GM19455 (cell line): ENCODE results near the gene EIPR1.
"Not testable (repeated sequence)": the region's sequence is repeated elsewhere in the genome, so short reads cannot be mapped to it uniquely, and the experiment has no call there.

Experiments used
- ATAC-seq: cut with Tn5 transposase; IDR thresholded peaks from one replicate; pipeline ENCODE4 v1.9.1; 2021; ENCODE audit not compliant: unreplicated experiment

The EIPR1 gene

DNA sequence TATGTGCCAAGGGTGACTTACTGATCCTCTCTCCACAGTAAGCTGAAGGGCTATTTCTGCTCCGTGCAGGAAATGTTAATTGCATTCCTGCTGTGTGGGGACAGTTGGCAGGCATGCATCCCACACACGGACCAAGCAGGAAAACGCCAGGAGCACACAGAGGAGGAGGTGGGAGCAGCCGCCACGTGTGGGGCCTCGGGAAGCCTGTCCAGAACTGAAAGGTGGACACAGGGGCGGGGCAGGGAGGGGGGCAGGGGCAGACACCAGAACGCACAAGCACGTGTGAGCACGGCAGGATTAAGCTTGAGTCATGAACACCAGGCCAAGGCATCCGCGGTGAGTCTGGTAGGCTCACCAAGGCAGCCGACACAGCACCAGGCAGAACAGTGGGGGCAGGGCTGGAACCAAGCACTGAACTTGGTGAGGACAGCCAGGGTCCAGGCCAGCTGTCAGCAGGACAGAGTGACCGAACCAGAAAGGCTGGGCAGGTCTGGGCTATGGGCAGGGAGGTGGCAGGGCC is 177.1 kb downstream of the EIPR1 start:
- no peak for ATAC-seq

DNA sequence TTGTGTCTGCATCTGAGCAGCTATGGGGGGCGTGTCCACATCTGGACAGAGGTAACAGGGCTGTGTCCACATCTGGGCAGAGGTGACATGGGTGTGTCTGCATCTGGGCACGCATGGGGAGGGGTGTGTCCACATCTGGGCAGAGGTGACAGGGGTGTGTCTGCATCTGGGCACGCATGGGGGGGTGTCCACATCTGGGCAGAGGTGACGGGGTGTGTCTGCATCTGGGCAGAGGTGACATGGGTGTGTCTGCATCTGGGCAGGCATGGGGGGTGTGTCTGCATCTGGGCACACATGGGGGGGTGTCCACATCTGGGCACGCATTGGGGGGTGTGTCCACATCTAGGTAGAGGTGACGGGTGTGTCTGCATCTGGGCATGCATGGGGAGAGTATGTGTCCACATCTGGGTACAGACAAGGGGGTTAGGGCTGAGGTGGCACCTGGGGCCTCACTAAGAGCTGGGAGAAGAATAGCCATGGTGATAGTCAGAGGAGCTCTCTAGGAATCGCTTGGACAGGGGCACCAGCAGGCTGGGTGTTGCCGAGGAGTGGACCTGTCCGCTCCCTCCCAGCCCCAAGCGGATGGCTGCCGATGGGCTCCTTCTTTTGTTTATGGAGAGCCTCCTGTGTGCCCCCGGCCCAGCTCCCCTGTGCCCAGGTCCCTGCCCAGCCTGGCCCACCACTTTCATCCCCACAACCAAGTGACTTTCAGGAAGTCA is 177.8 kb downstream of the EIPR1 start:
- ATAC-seq: no peak

DNA sequence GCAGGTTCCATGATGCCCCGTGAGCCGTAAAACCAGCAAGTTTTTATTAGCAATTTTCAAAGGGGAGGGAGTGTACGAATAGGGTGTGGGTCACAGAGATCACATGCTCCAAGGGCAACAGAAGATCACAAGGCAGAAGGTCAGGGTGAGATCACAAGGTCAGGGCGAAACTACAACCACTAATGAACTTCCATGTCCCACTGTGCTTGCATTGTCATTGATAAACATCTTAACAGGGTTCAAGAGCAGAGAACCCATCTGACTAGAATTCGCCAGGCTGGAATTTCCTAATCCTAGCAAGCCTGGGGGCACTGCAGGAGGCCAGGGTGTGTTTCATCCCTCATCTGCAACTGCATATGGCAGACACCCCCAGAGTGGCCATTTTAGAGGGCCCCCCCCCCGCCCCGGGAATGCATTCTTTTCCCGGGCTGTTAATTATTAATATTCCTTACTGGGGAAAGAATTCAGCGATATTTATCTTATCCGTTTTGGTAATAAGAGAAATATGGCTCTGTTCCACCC is 178.9 kb downstream of the EIPR1 start:
- ATAC-seq: not testable (repeated sequence)

DNA sequence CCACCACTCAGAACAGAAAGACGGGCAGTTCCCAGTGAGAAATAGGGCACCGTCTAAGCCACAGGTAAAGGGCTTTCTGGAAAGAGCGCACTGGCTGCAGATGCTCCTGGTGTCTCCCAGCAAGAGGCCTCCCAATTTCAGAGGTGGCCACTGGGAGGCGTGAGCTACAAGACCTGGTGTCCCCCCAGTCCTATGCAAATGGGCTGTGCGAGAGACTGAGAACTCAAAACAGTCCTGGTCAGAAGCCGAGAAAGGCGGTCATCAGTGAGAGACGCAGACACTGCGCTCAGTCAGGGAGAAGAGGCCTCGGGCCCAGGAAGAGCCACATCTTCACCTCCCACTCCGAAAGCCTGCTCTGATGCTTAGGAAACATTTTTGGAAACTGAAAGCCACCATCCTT is 179.5 kb downstream of the EIPR1 start:
- peak; percentile 91 for ATAC-seq

DNA sequence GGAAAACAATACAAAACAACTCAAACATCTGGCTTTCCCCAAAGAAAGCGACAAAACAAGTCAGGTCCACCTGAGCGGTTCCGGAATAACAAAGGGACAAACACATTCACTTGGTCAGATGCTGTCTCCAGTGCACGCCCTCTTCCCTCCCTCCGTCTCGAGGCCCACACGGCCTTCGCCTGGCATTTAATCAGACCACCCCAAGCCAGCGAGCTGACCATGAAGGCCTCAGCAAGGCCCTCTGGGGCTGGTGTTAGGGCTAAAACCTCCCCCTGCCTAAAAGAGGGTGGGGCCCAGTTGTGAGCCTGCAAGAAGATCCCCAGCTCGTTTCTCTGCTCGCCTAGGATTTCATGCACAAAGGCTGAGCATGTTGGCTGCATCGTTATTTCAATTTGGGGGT is 180.3 kb downstream of the EIPR1 start:
- ATAC-seq: no peak

DNA sequence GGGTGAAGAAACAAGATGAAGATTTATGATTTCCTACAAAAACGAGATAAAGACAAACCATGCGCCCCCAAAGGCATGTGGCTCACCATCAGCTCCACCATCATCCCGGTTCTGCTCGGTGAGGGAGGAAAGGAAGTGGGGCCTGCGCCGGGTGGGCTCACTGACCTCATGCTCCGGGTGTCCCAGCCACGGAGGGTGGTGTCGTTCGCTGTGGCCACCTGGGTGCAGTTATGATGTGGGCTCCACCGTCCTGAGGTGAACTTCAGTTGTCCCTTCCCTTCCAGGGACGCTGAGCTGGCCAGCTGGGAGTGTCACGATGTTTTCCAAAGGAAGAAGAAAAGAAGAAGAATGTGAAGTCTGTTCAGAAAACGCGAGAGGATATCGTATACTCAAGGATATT is 180.9 kb downstream of the EIPR1 start:
- ATAC-seq: no peak

DNA sequence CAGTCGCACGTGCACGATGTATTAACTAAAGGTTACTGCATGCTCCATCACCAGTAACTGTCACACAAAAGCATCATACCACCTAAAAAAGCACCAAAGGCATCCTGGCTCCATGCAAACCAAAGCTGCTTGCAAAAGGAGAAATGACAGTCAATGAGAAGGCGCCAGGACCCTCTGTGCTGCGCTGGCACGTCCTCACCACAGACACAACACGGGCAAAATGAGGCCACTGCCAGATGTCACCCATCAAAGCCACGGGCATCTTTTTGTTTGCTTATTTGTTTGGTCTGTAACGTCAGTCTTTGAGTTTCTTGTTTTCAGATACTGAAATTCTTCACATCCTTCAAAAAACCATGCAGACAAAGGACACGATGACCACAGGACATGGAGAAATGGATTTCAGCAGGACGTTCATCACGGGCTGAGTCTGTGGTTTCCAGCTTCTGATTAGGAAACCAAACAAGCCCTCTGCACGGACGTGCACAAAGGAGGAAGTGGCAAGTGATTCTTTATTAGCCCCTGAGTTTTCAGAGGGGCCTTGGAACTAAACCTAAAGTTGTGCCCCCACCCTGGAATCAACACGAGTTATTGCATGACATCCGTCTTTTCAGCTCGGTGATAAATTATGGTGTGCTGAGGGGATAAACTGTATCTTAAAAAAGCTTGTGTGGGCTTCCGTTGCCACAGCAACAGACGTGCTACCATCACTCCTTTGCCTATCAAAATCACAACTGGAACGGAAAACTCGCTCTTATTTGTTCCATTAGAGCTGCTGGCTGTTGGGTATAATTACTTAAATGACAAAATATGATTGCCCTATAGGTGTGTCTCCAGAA is 181.8 kb downstream of the EIPR1 start:
- ATAC-seq: no peak

DNA sequence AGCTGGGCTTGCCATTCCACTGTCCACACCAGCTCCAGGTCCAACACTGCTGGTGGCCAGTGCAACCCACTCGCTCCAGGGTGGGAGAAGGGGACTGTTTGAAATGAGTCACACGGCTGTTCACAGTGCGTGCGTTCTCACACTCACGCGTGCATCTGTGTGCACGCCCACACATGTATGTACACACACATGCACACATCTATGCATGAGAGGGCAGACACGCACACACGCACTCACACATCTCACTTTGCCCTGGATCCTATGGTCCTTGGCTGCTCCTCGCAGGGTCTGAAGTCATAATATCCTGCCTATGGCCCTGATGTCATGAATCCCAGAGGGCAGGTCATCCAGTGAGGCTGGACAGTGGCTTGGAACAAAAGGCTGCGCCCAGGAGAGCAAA is 182.8 kb downstream of the EIPR1 start:
- ATAC-seq: no peak

DNA sequence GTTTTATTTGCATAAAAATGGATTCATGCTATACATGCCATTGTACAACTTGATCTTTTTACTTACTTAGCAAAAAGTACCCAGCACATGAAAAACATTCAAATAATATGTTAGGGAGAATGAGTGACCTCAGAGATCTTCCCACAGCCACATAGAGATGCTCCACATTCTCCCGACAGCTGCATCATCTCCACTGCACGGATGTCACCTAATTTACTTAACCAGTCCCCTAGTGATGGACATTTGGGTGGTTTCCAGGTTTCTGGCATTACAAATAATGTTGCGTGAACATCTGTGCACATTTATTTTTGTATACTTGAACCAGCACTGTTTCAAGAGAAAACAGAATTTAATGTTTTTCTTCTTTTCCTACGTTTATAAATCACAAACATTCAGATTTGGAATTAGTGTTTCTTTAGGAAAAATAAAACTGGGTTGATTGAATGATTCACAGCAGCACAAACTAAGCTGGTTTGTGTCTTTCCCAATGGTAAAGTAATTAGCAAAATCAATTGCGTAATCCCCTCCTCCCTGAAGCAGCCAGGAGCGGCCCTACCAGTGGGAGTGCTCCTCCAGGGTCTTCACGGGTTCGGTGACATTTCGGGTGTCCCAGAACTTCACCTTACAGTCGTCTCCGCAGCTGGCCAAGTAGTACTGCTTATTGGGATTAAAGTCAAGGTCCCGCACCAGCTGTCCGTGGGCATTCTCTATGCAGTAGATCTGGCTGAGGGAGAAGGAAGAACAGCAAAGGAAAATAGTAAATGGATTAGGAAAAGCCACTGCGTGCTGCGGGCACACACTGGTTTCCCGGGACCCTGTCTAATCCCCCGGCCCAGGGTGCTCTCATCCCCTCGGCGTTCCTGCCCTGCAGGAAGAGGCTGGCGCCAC is 183.9 kb downstream of the EIPR1 start:
- no peak for ATAC-seq

DNA sequence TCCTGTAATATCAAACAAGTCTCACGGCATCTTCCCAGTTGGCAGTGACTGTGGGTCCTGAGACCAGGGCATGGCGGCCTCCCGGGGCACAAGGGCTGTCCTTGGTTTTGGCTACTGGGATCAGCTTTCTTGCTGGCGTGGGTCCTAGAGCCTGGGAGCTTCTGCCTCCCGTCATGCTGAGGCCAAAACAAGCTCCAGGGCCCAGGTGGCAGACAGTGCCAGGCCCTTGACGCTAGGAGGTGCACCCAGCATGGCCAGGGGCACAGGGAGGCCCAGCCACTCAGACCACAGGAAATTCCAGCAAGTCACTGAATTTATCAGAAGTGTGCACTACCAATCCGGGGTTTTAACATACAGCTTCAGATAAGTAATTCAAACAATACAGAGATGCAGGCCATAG is 184.7 kb downstream of the EIPR1 start:
- ATAC-seq: no peak

DNA sequence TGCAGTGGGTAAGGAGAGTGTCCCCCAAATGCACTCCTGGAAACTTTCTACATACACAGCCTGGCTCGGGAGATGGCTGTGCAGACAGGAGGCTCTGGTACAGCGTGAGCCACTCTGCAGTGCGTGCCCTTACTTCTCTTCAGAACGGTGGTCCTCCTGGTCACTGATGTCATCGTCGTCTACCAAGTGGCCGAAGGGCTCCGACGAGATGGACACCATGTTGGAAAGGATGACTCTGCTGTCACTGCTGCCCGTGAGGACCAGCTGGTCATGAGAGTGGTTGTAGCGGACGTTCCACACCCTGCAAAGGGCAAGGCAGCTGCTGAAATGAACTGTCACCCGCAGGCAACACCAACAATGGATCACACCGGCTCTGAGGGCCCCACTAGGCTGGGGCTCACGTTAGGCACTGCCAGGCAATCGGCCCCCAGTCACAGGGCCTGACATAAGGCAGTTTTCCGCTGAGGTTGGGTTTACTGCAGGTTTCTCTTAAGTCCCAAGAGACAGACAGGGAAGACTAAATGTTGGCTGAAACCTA is 185.3 kb downstream of the EIPR1 start:
- ATAC-seq: no peak

DNA sequence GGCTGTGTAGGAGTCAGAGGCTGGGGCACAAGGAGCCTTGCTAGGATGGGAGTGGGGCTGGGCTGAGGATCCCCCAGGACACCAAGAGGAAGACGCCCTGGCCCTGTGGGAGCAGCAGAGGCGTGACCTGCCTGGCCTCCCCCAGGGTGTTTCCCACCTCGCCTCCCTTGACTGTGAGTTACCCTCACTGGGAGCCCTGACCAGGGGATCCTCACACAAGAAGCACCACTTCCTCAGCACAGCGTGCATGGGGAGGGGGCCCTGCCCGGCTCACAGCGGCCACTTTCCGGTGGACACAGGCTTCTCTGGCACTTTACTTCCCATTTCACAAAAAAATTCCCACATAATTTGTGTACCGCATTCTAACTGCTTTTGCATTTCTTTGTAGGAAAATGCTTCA is 187.7 kb downstream of the EIPR1 start:
- ATAC-seq: no peak

DNA sequence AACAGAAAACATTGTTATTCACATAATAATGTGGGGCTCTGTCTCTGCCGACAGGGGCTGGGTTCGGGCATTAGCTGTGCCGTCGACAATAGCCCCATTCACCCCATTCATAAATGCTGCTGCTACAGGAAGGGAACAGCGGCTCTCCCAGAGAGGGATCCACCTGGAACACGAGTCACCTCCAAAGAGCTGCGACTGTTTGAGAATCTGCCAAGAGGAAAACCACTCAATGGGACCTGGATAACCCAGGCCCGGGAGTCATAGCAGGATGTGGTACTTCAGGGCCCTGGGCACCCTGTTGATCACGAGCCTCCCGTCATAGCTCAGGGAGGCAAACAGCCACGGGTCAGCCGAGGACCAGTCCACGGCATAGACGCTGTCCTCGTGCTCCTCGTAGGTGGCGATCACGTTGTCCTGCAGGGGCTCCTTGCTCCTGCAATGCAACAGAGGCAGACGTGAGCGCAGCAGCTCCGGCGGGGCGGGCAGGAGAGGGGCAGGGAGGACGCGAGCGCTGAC is 188.5 kb downstream of the EIPR1 start:
- ATAC-seq: no peak

DNA sequence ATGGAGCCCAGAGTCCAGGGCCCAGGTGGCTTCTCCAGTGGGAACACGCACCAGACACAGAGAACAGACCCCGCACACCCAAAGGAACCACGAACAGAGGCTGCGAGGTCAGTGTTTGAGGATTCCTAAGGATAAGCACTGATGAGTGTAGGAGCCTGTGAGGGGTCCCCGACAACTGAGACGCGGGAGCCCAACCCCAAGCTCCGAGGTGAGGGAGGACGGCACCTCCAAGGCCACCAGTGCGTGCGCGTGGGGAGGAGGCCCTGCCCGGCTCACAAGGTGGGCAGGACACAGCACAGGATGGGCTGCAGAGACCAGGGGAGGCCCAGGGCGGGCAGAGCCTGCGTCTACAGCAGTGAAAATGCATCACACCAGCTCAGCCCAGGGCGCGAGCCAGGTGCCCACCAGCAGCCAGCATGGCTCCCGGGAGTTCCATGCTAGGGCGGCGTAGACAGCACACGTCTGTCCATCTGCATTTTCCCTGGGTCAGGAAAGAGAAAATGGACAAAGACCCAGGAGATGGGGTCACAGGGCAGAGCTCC is 189.1 kb downstream of the EIPR1 start:
- ATAC-seq: no peak

DNA sequence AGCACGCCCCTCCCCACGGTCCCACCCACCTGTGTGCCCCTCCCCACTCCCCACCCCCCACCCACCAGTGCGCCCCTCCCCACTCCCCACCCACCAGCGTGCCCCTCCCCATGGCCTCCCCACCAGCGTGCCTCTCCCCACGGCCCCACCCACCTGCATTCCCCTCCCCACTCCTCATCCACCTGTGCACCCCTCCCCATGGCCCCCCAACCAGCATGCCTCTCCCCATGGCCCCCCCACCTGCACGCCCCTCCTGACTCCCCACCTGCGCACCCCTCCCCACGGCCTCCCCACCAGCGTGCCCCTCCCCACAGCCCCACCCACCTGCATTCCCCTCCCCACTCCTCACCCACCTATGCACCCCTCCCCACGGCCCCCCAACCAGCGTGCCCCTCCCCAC is 190.2 kb downstream of the EIPR1 start:
- ATAC-seq: no peak

DNA sequence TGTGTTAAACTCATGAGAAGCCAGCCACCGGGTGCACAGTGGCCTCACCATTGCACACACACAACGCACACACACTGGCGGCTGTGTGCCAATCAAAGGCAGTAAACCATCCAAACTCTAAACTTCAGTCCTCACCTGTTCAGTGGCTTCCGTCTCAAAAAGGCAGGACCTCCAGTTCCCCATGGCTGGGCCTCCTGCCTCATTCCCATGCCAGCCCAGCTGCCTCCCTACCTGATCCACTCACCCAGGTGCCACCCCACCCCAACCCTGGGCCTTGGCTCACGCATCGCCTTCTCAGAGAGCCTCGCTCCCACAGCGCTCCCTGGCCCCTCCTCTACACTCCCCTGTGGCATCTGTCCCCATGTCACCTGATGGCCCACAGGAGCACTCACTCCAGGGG is 190.9 kb downstream of the EIPR1 start:
- no peak for ATAC-seq

DNA sequence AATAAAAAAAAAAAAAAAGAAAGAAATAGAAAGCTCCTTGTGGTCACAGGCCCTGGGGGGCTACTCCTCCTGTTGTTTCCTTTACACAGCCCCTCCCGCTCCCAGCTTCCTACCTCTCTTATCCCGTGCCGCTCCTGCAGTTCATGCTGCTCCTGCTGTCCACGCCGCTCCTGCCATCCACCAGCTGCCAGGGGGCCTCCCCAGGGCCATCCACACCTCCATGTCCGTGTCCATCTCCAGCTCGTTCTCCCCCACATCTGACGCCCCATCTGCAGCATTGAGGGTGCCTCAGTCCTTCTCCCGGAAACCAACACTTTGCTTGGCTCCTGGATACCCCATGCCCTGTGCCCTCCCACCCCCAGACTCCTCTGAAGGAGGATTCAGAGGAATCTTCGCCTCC is 191.7 kb downstream of the EIPR1 start:
- no peak for ATAC-seq

DNA sequence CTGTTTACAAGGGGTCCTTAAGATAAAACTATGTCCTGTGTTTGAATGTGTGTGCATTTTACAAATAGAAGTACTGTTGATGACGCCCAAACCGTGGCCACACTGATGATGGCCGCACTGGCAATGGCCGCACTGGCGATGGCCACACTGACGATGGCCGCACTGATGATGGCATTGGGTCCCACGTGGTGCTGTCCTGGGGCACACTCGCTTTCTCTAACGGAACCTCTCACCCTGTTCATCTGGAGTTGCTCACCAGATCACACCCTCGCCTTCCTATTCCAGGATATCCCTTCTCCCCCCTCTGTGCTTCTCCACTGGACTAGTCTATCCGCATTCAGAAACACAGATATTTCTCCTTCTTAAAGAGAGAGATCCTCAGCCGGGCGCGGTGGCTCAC is 192.4 kb downstream of the EIPR1 start:
- no peak for ATAC-seq

DNA sequence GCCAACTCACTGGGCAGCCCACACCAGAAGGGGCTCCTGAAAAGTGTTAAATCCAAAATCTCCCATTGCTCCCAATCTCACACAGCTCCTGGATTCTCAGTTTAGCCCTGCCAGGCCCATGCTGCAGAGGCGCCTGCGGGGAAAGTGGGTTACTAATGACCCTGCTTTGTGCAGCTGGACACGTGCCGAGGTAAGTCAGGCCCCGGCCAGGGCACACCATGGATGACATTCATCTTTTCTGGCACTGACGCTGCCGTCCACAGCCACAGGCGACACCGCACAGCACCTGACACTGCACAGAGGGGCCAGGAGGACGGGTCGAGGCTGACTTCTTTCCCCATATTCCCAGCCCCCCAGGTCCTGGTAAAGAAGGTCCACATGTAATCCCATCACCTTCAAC is 193.5 kb downstream of the EIPR1 start:
- no peak for ATAC-seq

DNA sequence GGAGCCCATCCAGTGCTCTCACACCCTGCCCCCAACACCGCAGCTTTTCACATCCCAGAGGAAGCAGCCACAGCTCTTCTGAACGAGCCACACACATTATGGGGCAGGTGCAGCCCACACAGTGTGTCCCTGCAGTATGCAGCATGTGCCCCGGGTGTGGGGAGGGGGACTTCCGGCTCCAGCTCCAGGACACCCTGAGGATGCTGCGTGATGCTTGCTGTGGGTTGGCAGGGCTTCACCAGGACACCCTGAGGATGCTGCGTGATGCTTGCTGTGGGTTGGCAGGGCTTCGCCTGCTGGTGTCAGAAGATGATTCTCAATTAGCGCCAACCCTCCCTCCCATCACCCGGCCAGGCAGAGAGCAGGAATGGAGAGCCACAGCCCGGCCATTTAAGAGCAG is 193.9 kb downstream of the EIPR1 start:
- ATAC-seq: no peak
